Measurements from ENCODE around the gene HLF. TPM values are rescaled to one million over a fixed set of nuclear protein-coding genes. Genes with fewer than 3 reads are reported as not detected.

Gene HLF
- total RNA-seq, 1 experiment from 2014 or later, result 1.3 TPM

DNA sequence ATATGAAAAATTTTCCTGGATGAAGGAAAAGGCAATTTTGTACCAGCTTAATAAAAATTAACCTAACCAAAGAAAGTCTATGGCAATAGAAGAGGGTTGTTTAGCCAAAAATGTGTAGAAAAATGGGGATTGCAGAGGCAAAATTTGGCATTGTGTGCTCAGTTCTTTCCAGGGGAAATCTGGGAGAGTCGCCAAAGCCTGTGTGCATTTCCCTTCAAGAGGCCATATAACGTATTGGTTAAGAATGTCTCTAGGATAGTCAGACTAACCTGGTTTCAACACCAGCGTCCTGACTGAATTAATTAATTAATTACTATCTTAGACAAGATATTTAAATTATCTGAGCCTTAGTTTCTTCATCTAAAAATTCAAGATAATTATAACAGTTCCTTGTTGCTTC is 44.8 kb upstream of the HLF start:
- H3K27ac Mint-ChIP-seq (ENCODE audit: unreplicated experiment), result no peak overlapping the region
- H3K4me1 Mint-ChIP-seq (ENCODE audit: low read depth, unreplicated experiment), result no peaks in the 10 kb centered on the region
- TF ChIP-seq, protein P1, sequence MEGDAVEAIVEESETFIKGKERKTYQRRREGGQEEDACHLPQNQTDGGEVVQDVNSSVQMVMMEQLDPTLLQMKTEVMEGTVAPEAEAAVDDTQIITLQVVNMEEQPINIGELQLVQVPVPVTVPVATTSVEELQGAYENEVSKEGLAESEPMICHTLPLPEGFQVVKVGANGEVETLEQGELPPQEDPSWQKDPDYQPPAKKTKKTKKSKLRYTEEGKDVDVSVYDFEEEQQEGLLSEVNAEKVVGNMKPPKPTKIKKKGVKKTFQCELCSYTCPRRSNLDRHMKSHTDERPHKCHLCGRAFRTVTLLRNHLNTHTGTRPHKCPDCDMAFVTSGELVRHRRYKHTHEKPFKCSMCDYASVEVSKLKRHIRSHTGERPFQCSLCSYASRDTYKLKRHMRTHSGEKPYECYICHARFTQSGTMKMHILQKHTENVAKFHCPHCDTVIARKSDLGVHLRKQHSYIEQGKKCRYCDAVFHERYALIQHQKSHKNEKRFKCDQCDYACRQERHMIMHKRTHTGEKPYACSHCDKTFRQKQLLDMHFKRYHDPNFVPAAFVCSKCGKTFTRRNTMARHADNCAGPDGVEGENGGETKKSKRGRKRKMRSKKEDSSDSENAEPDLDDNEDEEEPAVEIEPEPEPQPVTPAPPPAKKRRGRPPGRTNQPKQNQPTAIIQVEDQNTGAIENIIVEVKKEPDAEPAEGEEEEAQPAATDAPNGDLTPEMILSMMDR (IDR thresholded peaks at IDR 0.05; ENCODE audit: unreplicated experiment), result no peak
- no peak overlapping the region for H3K4me3 Mint-ChIP-seq (ENCODE audit: low read depth, unreplicated experiment)
- no peaks in the 10 kb centered on the region for H3K36me3 Mint-ChIP-seq (ENCODE audit: insufficient read depth, unreplicated experiment)
- intact Hi-C loops (cut with micrococcal nuclease; ENCODE audit: unreplicated experiment), result no loop called here
- DNase-seq, result no peak
- no TSS peak for BruUV-seq (replicated peaks)
- peaks cover 20% of the 10 kb centered on the region for H3K27me3 Mint-ChIP-seq (ENCODE audit: unreplicated experiment)
- H3K9me3 Mint-ChIP-seq (ENCODE audit: low read depth, unreplicated experiment), result no peaks in the 10 kb centered on the region
- CTCF ChIA-PET, result interaction anchor here (0.5 kb wide), 1 partner anchor 87 kb away, joined by 6 read pairs; no protein-coding TSS in a partner anchor

DNA sequence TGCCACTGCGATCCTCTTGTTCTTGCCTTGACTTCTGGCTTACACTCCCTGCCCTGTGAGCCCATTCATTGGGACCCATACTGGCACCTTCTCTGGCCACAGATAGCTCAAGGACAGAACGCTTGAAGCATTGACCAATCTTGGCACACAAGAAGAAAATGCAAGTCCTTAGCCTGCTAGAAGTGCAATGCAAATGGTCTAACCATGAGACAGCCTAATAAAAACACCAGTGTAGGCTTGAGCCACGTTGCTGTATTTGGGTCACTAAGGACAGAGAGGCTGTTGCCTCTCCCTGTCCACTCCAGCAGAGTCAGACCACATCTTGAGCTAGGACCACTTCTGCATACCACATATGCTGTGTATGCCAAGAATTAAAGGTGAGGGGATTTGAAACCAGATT is 41.2 kb upstream of the HLF start:
- Mint-ChIP-seq H3K27me3 (ENCODE audit: unreplicated experiment) (peaks cover 36% of the 10 kb centered on the region), H3K27ac (ENCODE audit: unreplicated experiment) (no peak overlapping the region), H3K9me3 (ENCODE audit: low read depth, unreplicated experiment) (no peaks in the 10 kb centered on the region), H3K4me1 (ENCODE audit: low read depth, unreplicated experiment) (no peaks in the 10 kb centered on the region), H3K36me3 (ENCODE audit: insufficient read depth, unreplicated experiment) (no peaks in the 10 kb centered on the region), H3K4me3 (ENCODE audit: low read depth, unreplicated experiment) (no peak overlapping the region)
- no TSS peak for BruUV-seq (replicated peaks)
- DNase-seq, result no peak
- CTCF ChIA-PET, result no interaction called here
- TF ChIP-seq, protein P1 (IDR thresholded peaks at IDR 0.05; ENCODE audit: unreplicated experiment), result no peak
- intact Hi-C loops (cut with micrococcal nuclease; ENCODE audit: unreplicated experiment), result no loop called here

DNA sequence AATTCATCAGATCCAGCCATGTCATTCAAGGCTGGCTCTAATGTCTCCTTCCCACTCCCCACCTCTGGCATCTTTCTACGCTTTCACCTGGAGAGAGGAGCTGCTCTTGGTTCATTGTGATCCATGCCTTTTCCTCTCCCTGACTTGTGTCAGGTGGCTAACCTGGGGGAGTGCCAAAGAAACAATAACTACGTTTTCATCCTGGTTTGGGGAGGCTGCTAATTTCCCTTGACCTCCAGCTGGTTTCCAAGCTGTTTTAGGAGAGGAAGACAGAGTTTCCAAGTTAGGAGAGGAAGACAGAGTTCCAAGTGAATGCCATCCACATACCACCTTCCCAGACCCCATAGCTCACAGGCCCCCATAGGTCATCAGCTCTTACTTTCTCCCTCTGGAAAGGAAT is 40.0 kb upstream of the HLF start:
- Mint-ChIP-seq H3K4me3 (ENCODE audit: low read depth, unreplicated experiment) (no peak overlapping the region), H3K4me1 (ENCODE audit: low read depth, unreplicated experiment) (no peaks in the 10 kb centered on the region), H3K27ac (ENCODE audit: unreplicated experiment) (no peak overlapping the region), H3K9me3 (ENCODE audit: low read depth, unreplicated experiment) (no peaks in the 10 kb centered on the region), H3K27me3 (ENCODE audit: unreplicated experiment) (peaks cover 33% of the 10 kb centered on the region), H3K36me3 (ENCODE audit: insufficient read depth, unreplicated experiment) (no peaks in the 10 kb centered on the region)
- intact Hi-C loops (cut with micrococcal nuclease; ENCODE audit: unreplicated experiment), result no loop called here
- TF ChIP-seq, protein P1 (IDR thresholded peaks at IDR 0.05; ENCODE audit: unreplicated experiment), result no peak
- DNase-seq, result no peak
- CTCF ChIA-PET, result no interaction called here
- BruUV-seq (replicated peaks), result no TSS peak

DNA sequence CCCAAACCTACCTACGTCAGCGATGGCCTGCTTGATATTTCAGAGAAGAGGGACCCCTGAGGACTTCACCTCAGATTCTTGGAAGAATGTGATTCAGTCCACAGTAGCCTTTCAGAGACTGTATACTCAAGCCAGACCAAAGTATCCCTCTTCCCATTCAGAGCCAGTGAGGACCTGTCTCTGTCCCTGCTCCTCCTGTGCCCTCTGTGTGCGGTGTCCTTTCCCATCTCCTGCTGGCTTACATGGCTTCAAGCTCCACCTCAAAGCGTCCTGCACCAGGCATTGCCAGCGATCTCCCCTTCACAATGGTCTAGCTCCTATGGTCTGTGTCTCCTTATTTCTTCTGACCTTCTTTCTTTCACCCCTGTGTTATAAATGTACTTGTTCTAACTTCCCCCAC is 39.5 kb upstream of the HLF start:
- no peaks in the 10 kb centered on the region for H3K9me3 Mint-ChIP-seq (ENCODE audit: low read depth, unreplicated experiment)
- no peaks in the 10 kb centered on the region for H3K4me1 Mint-ChIP-seq (ENCODE audit: low read depth, unreplicated experiment)
- no peak overlapping the region for H3K4me3 Mint-ChIP-seq (ENCODE audit: low read depth, unreplicated experiment)
- no peak for DNase-seq
- CTCF ChIA-PET, result no interaction called here
- BruUV-seq (replicated peaks), result no TSS peak
- no peaks in the 10 kb centered on the region for H3K36me3 Mint-ChIP-seq (ENCODE audit: insufficient read depth, unreplicated experiment)
- intact Hi-C loops (cut with micrococcal nuclease; ENCODE audit: unreplicated experiment), result no loop called here
- H3K27ac Mint-ChIP-seq (ENCODE audit: unreplicated experiment), result no peak overlapping the region
- TF ChIP-seq, protein P1 (IDR thresholded peaks at IDR 0.05; ENCODE audit: unreplicated experiment), result no peak
- H3K27me3 Mint-ChIP-seq (ENCODE audit: unreplicated experiment), result peaks cover 33% of the 10 kb centered on the region
